GM18861 (cell line): Measurements from ENCODE around the gene PTPRK.
"Not testable (repeated sequence)": the region's sequence is repeated elsewhere in the genome, so short reads cannot be mapped to it uniquely, and the experiment has no call there.

Experiments used
- ATAC-seq: cut with Tn5 transposase; IDR thresholded peaks from one replicate; pipeline ENCODE4 v1.9.1; 2021; ENCODE audit not compliant: unreplicated experiment

Gene PTPRK

DNA sequence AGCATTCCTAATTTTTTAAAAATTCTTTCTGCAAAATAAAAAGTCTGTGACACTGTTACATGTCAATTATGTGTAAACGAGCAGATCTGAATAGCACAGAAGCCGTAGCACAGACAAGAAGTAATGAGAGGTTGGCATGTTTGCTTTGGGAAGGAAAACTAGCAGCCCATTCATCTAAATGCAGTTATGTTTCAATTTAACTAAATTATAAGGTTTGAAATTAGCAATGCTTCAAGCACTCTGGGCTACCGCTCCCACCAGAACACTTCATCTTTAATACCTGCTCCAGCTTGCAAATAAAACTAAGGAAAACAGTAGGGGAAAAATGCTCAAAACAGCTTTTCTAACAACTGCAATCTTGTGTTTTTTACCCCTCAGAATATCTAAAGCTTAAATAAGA lies 73.9 kb downstream of the PTPRK start:
- ATAC-seq, result no peak

DNA sequence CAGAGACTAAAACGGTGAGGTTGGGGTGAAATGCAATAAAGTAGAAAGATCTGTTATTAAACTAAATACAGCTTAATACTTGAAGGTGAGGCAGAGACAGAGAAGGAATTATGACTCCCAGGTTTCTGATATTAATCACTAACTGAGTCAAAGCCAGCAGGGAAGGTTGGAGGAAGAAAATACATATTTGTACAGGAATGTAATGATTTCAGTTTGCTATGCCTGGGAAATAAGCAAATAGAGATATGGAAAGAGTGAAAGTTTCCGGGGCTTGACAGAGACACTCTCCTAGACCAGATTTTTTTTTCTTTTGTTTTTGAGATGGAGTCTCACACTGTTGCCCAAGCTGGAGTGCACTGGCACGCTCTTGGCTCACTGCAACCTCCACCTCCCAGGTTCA lies 76.8 kb downstream of the PTPRK start:
- no peak for ATAC-seq

DNA sequence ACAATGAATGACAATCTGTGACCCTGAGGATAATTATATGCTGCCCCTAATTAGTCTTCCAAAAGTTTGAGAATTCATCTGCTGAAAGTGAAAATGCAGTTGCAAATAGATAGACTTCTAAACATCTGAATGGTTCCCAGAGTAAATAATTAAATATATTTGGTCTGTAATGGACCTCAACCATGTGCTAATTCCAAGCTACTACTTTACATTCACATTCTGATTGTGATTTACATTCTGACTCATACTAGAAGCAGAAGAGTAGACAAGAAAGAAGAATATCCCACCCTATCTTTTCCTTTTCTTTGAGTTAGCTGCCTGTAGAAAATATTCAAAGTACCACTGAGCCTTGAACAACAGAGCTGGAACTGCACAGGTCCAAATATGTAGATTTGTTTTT lies 80.8 kb downstream of the PTPRK start:
- ATAC-seq, result no peak

DNA sequence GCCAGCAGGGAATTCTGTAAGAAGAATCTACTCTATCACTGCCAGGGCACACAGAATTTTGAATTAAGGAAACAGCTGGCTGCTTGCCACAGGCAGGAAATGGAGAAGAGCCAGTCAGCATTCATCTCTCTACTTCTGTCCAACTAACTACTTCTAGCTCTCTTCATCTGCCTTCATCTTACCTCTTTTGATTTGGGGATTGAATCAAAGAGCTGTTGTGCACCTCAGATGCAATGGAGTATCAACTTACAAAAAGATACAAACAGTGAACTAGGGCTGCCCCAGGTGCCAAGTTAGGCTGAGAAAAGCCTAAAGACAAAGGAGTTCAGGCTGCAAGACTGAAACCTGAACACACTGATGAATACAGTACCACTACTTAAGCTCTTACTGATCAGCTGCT lies 82.0 kb downstream of the PTPRK start:
- no peak for ATAC-seq

DNA sequence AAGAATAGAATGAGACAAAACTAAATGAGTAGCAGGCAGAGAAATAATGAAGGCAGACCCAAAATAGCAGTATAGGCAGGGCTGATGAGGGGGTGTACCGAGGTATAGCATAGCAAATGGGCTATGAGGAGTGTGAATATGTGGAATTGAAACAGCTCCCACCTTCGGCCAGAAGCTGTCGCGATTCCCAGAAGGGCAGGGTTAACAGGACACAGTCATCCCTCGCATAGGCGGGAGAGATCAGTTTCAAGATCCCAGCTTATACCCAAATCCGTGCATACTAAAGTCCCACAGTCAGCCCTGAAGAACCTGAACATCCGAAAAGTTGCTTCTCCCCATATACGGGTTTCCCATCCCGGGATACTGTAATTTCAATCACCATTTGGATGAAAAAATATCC lies 82.7 kb downstream of the PTPRK start:
- no peak for ATAC-seq

DNA sequence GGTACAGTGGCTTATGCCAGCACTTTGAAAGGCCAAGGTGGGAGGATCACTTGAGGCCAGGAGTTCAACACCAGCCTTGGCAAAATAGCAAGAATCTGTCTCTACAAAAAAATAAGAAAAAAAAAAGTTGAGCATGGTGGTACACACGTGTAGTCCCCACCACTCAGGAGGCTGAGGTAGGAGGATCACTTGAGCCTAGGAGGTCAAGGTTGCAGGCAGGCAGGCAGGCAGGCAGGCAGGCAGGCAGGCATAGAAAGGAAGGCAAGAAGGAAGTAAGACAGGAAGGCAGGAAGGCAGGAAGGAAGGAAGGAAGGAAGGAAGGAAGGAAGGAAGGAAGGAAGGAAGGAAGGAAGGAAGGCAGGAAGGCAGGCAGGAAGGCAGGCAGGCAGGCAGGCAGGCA lies 85.6 kb downstream of the PTPRK start:
- ATAC-seq, result not testable (repeated sequence)

DNA sequence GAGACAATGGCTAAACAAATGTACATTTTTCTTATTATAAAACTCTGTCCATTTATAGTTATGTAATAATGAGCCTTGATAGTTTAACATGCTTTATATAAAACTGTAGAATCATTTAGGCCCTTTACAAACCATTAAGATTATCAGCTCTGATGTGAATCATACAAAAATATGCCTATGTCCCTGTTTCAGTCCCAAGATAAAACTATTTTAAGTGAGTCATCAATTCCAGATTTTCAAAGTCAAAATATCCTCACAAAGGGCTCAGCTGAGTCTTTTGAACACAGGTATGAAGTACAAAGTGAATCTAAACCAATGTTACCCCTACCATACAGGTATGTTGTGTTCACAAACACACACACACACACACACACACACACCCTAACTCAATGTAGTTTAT lies 88.0 kb downstream of the PTPRK start:
- no peak for ATAC-seq

DNA sequence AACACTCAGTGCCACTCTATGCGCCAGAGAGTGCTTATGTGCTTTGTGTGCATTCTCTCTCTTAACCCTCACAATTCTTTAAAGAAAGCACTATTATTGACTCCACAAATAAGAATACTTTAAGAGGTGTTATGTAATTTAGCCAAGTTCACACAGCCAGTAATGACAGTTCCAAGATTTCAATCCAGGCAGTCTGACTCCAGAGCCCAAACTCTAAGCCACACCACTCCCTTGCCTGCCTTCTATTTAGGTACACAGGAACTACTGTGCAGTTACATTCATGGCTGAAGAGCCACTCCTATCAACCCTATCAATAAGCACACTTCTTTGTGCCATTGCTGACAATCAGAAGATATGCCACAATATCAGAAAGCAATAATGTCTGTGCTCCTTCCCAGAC lies 93.3 kb downstream of the PTPRK start:
- ATAC-seq, result no peak

DNA sequence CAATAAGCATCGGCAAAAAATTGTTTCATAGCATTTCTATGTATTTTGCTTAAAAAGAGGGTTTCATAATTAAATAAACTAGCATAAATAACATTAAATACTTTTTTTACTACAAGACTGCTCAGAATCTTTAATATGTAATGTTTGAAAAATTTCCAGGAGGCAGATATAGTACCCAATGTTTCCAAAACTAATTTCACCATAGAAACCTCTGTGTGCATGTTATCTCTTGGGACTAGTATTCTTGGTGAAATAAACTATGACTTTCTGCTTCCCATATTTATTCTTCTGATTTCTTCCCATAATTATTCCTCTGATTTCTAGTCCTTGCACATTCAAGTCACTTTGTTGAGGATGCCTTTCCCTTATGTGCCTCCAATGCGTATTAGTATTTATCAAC lies 94.5 kb downstream of the PTPRK start:
- ATAC-seq, result no peak

DNA sequence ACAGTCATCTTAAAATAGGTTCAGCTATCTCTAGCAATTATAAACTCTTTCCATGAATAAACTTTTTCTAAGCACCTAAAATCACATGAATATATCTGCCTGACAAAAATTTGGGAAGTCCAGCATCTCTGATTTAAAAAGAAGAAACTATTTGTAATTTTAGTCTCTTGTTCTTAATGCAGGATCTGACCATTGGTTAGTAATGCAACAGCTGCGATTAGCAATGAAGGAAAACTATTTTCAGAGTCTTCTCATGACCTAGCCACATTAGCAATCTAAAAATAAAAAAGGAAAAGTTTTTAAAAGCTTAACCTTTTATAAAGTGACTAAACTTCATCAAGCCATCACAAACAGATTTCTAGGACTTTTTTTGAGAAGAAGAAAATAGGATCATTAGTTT lies 97.5 kb downstream of the PTPRK start:
- no peak for ATAC-seq

DNA sequence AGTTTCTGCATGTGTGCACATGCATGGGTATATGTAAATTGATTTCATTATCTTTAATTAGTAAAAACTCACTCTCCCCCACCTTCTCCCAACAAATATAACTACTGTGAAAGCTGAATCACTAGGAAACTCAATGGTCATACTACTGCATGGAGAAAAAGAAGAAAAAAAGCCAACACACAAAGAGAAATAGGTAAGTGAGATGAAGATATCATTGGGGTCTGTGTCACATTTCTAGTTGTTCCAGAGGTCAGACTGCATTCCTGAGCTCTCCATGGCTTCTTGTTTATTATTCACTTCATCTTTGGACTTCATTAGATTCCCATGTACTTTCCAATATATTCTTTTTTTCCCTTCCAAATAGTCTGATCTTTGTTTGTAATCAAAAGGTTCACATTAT lies 98.2 kb downstream of the PTPRK start:
- no peak for ATAC-seq

DNA sequence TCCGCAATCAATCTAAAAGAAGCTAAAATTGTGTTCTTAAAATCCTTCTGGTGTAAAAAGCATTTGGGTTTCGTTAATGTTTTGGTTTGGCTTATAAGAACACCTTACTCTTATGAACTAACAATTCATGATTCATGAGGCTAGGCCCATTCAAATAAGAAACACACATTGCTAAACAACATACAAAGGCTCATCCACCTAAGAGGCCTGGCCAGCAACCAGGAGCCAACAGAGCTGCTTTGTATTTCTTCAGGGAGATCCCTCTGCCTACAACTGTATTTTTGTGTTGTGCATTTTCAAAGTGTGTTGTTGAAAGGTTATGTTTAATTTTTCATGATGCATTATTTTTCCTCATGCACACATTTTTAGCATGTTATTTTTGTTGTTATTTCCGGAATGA lies 98.6 kb downstream of the PTPRK start:
- no peak for ATAC-seq

DNA sequence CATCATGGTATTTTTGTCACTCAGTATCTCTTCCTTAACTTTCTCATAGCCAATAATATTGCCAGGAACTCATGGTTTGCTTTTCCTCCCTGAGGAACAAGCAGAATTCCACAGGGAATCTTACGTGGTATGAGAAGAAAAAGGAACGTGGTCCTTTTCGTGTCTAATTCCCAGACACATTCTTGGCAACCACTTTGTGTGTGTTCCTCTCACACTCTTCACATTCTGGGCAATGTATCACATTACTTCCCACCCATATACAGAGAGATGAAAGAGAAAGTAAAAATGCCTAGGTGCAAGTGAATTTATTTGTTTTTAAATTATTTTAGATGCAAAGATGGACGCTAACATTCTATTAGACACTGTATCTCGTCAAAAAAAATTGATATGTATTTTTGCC lies 102.7 kb downstream of the PTPRK start:
- ATAC-seq, result no peak

DNA sequence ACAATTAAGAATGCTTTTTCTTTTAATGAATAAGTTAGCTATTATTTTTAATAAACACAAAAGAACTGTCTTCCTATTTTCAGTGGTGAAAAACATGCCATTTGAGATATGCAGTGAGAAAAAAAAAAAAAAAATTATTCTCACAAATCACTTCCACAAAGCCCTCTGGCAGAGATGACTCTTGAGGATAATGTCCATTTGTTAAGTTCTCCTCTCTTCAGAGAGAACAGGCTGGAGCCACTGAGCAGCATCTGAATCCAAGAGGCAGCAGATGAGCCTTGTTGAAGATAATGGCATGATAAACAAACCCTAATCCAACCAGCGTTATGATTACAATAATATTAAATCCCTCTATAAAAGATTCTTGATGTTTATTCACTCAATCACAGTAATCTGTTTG lies 105.0 kb downstream of the PTPRK start:
- no peak for ATAC-seq

DNA sequence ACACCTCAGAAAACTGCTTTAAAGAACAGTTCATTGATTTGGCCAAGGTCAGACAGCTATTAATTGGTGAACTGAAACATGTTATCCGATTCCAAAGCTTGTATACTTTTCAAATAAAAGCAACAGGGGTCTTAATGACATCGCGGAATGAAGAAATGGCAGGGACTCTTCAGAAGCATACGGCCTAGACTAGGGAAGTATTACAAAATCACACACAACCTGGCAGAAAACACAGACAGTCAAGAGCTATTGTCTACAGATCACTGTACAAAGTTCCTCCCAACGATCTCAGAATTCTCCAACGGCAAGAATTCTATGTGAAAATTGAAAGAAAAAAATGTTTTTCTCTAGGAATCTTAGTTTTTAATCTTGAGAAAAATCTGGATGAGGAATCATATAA lies 105.5 kb downstream of the PTPRK start:
- no peak for ATAC-seq

DNA sequence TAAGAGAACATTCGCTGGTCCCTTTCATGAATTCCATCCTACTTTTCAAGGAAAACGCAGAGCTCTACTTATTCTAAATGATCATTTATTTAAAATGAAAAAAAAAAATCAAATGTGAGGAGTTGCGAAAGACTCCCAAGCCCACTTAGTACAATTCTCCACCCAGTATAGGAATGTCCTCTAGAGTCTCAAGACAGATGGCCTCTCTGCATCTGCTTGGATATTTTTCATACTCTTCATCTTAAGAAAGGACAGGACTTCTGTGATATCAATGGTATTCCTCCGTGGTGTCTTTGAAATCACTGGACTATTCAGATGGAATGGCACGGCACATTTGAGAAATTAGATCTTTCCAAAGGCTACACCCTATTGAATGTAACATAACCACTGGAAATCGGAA lies 107.1 kb downstream of the PTPRK start:
- ATAC-seq, result no peak

DNA sequence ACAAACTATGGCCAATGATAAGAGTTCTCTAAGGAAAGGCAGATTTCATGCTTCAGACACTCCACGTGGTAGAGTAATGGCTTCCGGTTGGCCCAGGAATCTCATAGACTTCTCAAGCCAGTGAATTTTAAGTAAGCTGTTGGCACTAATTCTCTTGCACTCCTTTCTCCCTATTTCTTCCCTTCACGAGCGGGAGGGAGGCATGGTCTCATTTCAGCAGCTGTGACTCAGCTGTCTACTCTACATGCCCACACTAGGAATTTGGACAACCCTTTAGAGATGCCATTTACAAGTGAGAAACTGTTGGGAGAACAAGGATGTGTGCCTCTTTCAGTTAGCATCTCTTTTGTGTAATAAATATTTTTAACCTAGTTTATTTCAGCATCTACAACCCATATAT lies 107.7 kb downstream of the PTPRK start:
- ATAC-seq, result no peak

DNA sequence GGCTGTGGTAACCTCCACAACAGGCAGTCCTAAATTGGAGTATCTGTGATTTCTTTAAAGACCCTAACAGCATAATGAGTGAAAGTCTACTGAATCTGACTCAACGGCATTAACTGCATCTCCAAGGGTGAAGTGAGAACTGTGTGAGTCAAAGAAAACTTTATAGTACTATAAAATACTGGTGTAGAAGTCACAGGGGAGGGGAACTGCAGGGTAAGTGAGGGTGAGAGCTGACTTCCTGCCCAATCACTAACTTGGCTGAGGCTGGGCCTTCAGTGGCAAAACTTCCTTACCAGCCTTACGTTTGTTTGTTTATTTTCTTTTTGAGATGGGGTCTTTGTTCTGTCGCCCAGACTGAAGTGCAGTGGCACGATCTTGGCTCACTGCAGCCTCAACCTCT lies 109.8 kb downstream of the PTPRK start:
- no peak for ATAC-seq

DNA sequence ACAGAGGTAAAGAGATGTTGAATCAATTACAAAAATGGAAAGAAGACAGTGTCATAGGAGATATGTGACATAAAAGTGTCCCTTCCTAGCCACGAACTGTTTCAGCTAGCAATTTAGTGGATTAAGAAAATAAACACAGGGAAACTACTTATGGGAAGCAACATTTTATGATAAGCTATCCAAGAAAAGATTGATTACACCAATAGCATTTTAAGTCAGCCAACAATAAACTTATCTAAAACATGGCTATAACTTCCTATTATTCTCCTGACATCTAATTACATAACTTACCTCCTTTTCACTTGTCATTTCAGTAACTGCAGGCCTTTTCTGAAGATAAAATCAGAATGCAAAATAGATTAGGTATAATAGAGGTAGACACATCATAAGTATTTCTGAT lies 111.4 kb downstream of the PTPRK start:
- ATAC-seq, result no peak

DNA sequence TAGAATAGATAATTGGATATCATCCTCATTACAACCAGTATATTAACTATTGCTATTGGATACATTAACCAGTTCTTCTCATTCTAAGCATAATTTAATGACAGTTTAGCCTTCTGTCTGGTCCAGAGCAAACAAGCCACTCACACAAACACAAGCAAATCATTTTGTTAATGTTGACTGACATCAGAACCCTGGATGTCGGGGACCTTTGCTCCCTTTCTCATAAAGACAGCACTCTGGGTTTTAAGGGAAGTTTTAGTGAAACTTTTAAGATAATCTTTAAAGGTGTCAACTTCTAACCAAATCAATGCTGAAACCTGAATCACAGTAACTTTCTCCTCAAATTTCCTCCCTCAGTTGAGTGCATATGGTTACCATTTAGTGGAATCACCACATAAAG lies 113.9 kb downstream of the PTPRK start:
- no peak for ATAC-seq

DNA sequence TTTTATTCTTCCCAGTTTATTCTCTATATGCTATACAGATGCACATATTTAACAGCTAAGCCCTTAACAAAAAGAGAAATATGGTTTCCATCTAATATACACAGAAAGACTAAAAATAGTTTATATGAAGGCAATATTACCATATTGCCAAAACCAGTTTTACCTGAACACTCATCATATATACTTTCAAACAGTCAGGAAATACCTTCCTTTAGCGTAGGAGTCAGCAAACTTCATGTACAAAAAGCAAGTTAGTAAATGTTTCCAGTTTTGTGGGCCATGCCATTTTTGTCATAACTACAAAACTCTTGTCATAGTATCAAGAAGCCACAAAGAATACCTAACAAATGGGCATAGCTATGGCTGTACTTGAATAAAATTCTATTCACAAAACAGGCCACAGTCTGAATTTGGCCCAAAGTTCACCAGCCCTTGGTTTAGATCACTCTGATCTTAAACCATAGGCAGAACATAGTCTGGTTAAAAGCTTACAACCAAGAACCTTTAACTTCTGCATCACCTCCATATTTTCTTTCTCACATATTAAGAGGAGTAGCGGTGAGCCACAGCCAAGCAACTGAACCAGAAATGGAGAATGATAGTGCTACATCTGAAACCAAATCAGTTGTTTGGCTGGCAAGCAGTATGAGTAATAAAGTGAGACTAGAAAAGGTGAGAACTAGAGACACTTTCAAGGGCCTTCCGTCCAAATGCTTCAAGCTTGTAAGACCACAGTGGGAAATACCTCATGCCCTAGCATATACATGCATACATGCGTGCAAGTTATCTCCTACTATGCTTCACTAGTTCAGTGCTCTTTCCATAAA lies 116.6 kb downstream of the PTPRK start:
- peak; percentile 52 for ATAC-seq

DNA sequence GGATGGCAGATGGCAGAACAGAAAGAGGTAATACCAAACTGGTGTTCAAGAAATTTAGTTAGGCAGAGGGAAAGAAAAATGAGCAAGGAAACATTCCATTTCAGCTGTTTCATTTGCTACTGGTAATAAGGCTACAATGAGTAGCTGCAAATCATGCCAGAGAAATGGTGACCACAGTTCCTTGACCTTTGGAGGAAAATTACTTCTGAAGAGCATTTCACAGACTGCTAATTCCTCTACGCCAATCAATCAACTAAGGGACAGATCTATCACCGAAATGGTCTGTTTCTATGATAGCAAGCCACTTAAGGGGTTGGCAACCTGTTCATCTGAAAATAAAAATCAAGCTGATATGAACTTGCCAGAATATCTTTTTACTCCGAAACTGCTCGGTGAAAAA lies 119.5 kb downstream of the PTPRK start:
- ATAC-seq, result no peak

DNA sequence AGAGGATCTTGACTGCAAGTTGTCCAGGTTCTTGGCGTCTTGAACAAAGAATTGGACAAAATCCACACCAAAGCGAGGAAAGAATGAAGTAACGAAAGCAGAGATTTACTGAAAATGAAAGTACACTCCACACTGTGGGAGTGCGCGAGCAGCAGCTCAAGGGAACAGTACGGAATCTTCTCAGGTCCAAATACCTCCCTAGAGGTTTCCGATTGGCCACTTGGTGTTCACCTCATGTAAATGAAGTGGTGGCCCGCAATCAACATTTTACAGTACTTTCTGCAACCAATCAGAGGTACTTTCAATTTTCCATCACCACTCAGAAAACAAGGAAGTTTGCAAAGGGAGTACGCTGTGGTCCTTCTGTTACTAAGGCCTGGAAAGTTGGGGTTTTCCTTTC lies 122.4 kb downstream of the PTPRK start:
- ATAC-seq, result no peak
